AG10803 (cell line): ENCODE data around the gene NCK1.

ENCODE experiments used
- DNase-seq: peaks from one replicate; pipeline ENCODE4 v3.0.0; 2010; ENCODE audit warnings: low read depth
- H3K4me3 ChIP-seq: 2 replicates; pipeline ENCODE4 v1.5.1; 2011; ENCODE audit warnings: mild to moderate bottlenecking, low read length, control low read depth
- CTCF ChIP-seq: conservative IDR thresholded peaks from 2 replicates; pipeline ENCODE4 v1.5.1; 2011; ENCODE audit warnings: mild to moderate bottlenecking, low read length, control low read depth, inconsistent platforms

NCK1 gene

GRCh38 chr3:136955813-136956212 lies 93.8 kb downstream of the NCK1 start:
- no peak overlapping the region for H3K4me3 ChIP-seq
- peak; percentile 94 for DNase-seq
- TF ChIP-seq CTCF: no peak

GRCh38 chr3:136956971-136957370 lies 95.0 kb downstream of the NCK1 start:
- H3K4me3 ChIP-seq: no peak overlapping the region
- TF ChIP-seq CTCF: no peak
- DNase-seq: no peak

GRCh38 chr3:136957751-136958288 lies 95.8 kb downstream of the NCK1 start, which contains the start of gene IL20RB:
TSS of gene IL20RB (plus strand) at chr3:136957983. CDS start at chr3:136958114, 131 bp downstream.
- DNase-seq: peak; percentile 97
- TF ChIP-seq CTCF: no peak
- peak within 1 kb of the TSS; percentile 60 for H3K4me3 ChIP-seq

GRCh38 chr3:136958939-136959338 lies 96.9 kb downstream of the NCK1 start:
- peak overlapping the region; percentile 60 for H3K4me3 ChIP-seq
- DNase-seq: peak; percentile 40
- TF ChIP-seq CTCF: no peak

GRCh38 chr3:136959599-136959998 lies 97.6 kb downstream of the NCK1 start:
- H3K4me3 ChIP-seq: peak overlapping the region; percentile 60
- TF ChIP-seq CTCF: no peak
- DNase-seq: no peak

GRCh38 chr3:136960838-136961836 lies 99.1 kb downstream of the NCK1 start:
- peak overlapping the region; percentile 20 for H3K4me3 ChIP-seq
- DNase-seq: peak; percentile 75
- no peak for TF ChIP-seq CTCF
